HepG2 (cell line): ENCODE results near the gene MCU. TPM values are rescaled to one million over a fixed set of nuclear protein-coding genes. Genes with fewer than 3 reads are reported as not detected.

ENCODE experiments used
- ATF2 ChIP-seq: sonication (generic); formaldehyde crosslinking; IDR thresholded peaks from 2 replicates; pipeline ENCODE4 v1.4.0; 2020; ENCODE audit warnings: missing genetic modification reagents
- BCL6 ChIP-seq: IDR thresholded peaks from 2 replicates; pipeline ENCODE4 v1.6.1; 2016; ENCODE audit warnings: missing genetic modification reagents, missing compliant biosample characterization
- CENPT ChIP-seq: sonication (generic); formaldehyde crosslinking; IDR thresholded peaks from 2 replicates; pipeline ENCODE4 v1.8.0; 2022; ENCODE audit warnings: low read depth, mild to moderate bottlenecking, moderate library complexity, missing genetic modification reagents
- ETV5 ChIP-seq: IDR thresholded peaks from 2 replicates; pipeline ENCODE4 v1.6.1; 2018; ENCODE audit warnings: missing biosample characterization, missing genetic modification reagents, inconsistent platforms, borderline replicate concordance
- HOXA5 ChIP-seq: sonication (generic); formaldehyde crosslinking; IDR thresholded peaks from 2 replicates; pipeline ENCODE4 v1.4.0; 2020; ENCODE audit warnings: missing genetic modification reagents
- HOXD1 ChIP-seq: sonication (generic); formaldehyde crosslinking; IDR thresholded peaks from 2 replicates; pipeline ENCODE4 v1.5.0; 2020; ENCODE audit warnings: missing genetic modification reagents
- KLF12 ChIP-seq: sonication (generic); formaldehyde crosslinking; IDR thresholded peaks from 2 replicates; pipeline ENCODE4 v1.4.0; 2020; ENCODE audit warnings: missing genetic modification reagents, borderline replicate concordance
- MIXL1 ChIP-seq: IDR thresholded peaks from 2 replicates; pipeline ENCODE4 v1.6.1; 2016
- NFIB ChIP-seq: sonication (generic); formaldehyde crosslinking; IDR thresholded peaks from 2 replicates; pipeline ENCODE4 v1.9.0; 2021; ENCODE audit warnings: missing genetic modification reagents, mild to moderate bottlenecking, borderline replicate concordance
- NR2C2 ChIP-seq: sonication (generic); formaldehyde crosslinking; IDR thresholded peaks from 2 replicates; pipeline ENCODE4 v1.4.0; 2020; ENCODE audit warnings: missing genetic modification reagents, mild to moderate bottlenecking, moderate library complexity, borderline replicate concordance
- USF2 ChIP-seq, 2 experiments: sonication (generic) in 1 of 2; formaldehyde crosslinking in 1 of 2; IDR thresholded peaks; 2 replicates each; pipeline versions ENCODE4 v1.5.1 to v1.6.1; 2011 to 2020; ENCODE audit warnings: borderline replicate concordance in 1 of 2, low read depth in 1 of 2, low read length in 1 of 2, mild to moderate bottlenecking in 1 of 2, missing genetic modification reagents in 1 of 2, moderate library complexity in 1 of 2
- XBP1 ChIP-seq: sonication (generic); formaldehyde crosslinking; IDR thresholded peaks from 2 replicates; pipeline ENCODE4 v1.5.0; 2020; ENCODE audit warnings: missing genetic modification reagents
- YY1 ChIP-seq: IDR thresholded peaks from 2 replicates; pipeline ENCODE4 v1.6.1; 2011; ENCODE audit warnings: low read length, low read depth, moderate library complexity, mild to moderate bottlenecking; ENCODE audit not compliant: insufficient read depth, insufficient replicate concordance
- ZMYM3 ChIP-seq: sonication (generic); formaldehyde crosslinking; IDR thresholded peaks from 2 replicates; pipeline ENCODE4 v1.5.1; 2020; ENCODE audit warnings: mild to moderate bottlenecking, missing genetic modification reagents
- ZNF333 ChIP-seq: sonication (generic); formaldehyde crosslinking; IDR thresholded peaks from 2 replicates; pipeline ENCODE4 v1.4.0; 2020; ENCODE audit warnings: mild to moderate bottlenecking, missing genetic modification reagents, borderline replicate concordance
- ZNF343 ChIP-seq: sonication (generic); formaldehyde crosslinking; IDR thresholded peaks from 2 replicates; pipeline ENCODE4 v1.4.0; 2020; ENCODE audit warnings: mild to moderate bottlenecking, missing genetic modification reagents
- ZNF567 ChIP-seq: sonication (generic); formaldehyde crosslinking; IDR thresholded peaks from 2 replicates; pipeline ENCODE4 v1.8.1; 2023; ENCODE audit warnings: mild to moderate bottlenecking, missing genetic modification reagents, borderline replicate concordance
- polyA plus RNA-seq, 8 experiments: library from polyadenylated mRNA; depleted of rRNA in 3 of 8; stranded (reverse) in 7 of 8; unstranded in 1 of 8; fragments of >200 nt; fragmentation: Illumina TruSeq in 4 of 8; extraction: Trizol in 4 of 8; gene quantifications; 2 replicates each; pipeline versions ENCODE4 v1.2.1 to v1.2.3, GENCODE V29; 2011 to 2016; ENCODE audit warnings: low read depth in 4 of 8, missing spikeins in 1 of 8, mixed read lengths in 1 of 8; ENCODE audit not compliant: insufficient read depth in 1 of 8
- total RNA-seq, 5 experiments: library from RNA; depleted of rRNA; stranded (reverse); fragments of >200 nt; fragmentation: Illumina TruSeq; extraction: Trizol; gene quantifications; 2 replicates each; pipeline ENCODE4 v1.2.3, GENCODE V29; 2016; ENCODE audit warnings: low read depth in 1 of 5
- TF ChIP-seq, protein P1 (sequence below): sonication (generic); formaldehyde crosslinking; IDR thresholded peaks from 2 replicates; pipeline ENCODE4 v1.5.1; 2020; ENCODE audit warnings: missing genetic modification reagents, mild to moderate bottlenecking, borderline replicate concordance
- TF ChIP-seq, protein P2 (sequence below): sonication (generic); formaldehyde crosslinking; conservative IDR thresholded peaks from 2 replicates; pipeline ENCODE4 v1.8.0; 2022; ENCODE audit warnings: low read depth, missing genetic modification reagents

MCU gene
- total and polyA plus RNA-seq, 2 of the 13 experiments (the other 11 are each of a cell fraction or from before 2014, with no cell fraction given) = 25.9 to 64.5 TPM

DNA sequence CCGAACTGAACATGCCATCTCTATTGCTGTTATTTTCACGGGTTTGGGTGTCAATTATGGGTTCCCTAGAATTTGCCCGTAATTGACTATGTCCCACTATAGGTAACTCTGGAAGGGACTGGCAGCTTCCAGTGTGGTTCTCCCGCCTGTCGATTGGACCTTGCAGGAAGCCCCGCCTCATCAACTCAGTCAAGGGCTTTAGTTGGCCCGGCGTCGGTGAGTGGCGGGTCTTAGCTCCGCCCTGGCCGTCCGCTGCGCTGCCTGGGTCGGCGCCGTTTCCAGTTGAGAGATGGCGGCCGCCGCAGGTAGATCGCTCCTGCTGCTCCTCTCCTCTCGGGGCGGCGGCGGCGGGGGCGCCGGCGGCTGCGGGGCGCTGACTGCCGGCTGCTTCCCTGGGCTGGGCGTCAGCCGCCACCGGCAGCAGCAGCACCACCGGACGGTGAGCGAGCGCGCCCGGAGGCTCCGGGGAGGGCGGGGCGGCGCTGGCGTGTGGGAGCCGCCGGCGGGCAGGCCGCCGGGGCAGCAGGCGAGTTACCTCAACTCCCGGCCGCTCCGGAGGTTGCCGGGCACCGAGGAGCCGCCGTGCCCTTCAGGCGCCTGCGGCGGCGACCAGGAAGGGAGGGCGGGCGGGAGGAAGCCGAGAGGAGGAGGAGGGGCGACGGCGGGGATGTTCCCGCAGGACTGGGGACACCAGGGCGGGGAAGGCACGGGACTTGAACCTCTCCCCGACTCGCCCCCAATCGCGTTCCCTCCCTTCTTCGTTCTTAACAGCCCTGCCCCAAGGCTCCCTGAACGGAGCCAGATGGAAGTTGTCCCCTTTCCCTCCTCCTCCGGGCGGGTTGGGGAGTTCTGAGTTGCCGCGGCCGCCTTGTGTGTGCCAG, at the start of gene MCU (continued):
- no peak for TF ChIP-seq USF2 (IDR thresholded peaks at IDR 0.05; ENCODE audit: low read depth, low read length)
- no peak for TF ChIP-seq USF2 (CRISPR knock-in tag; IDR thresholded peaks at IDR 0.05; ENCODE audit: borderline replicate concordance)
- TF ChIP-seq ATF2 (CRISPR knock-in tag) = no peak
- TF ChIP-seq, protein P1, sequence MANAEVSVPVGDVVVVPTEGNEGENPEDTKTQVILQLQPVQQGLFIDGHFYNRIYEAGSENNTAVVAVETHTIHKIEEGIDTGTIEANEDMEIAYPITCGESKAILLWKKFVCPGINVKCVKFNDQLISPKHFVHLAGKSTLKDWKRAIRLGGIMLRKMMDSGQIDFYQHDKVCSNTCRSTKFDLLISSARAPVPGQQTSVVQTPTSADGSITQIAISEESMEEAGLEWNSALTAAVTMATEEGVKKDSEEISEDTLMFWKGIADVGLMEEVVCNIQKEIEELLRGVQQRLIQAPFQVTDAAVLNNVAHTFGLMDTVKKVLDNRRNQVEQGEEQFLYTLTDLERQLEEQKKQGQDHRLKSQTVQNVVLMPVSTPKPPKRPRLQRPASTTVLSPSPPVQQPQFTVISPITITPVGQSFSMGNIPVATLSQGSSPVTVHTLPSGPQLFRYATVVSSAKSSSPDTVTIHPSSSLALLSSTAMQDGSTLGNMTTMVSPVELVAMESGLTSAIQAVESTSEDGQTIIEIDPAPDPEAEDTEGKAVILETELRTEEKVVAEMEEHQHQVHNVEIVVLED (CRISPR knock-in tag) = no peak
- peak; percentile 53; the same call in 1 of the 2 replicates for TF ChIP-seq ETV5 (CRISPR knock-in tag)
- TF ChIP-seq, protein P2, sequence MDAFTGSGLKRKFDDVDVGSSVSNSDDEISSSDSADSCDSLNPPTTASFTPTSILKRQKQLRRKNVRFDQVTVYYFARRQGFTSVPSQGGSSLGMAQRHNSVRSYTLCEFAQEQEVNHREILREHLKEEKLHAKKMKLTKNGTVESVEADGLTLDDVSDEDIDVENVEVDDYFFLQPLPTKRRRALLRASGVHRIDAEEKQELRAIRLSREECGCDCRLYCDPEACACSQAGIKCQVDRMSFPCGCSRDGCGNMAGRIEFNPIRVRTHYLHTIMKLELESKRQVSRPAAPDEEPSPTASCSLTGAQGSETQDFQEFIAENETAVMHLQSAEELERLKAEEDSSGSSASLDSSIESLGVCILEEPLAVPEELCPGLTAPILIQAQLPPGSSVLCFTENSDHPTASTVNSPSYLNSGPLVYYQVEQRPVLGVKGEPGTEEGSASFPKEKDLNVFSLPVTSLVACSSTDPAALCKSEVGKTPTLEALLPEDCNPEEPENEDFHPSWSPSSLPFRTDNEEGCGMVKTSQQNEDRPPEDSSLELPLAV (CRISPR knock-in tag) = no peak
- TF ChIP-seq HOXD1 = no peak
- TF ChIP-seq BCL6 (CRISPR knock-in tag) = 0 out of 2 replicates have a peak, but pooled peaks have one; percentile 29
- peak; percentile 88 for TF ChIP-seq YY1
- no peak for TF ChIP-seq ZNF567 (CRISPR knock-in tag)
- no peak for TF ChIP-seq ZNF343 (CRISPR knock-in tag)
- no peak for TF ChIP-seq MIXL1 (CRISPR knock-in tag)
- no peak for TF ChIP-seq NR2C2 (CRISPR knock-in tag)
- no peak for TF ChIP-seq NFIB (CRISPR knock-in tag)
- TF ChIP-seq HOXA5 (CRISPR knock-in tag) = peak; percentile 36; the same call in 1 of the 2 replicates
- TF ChIP-seq CENPT (CRISPR knock-in tag) = no peak
- TF ChIP-seq ZMYM3 (CRISPR knock-in tag) = no peak
- no peak for TF ChIP-seq ZNF333 (CRISPR knock-in tag)
- no peak for TF ChIP-seq XBP1 (CRISPR knock-in tag)
- no peak for TF ChIP-seq KLF12 (CRISPR knock-in tag)
